ENCODE measurements around the gene PTPN6. TPM values are rescaled to one million over a fixed set of nuclear protein-coding genes. Genes with fewer than 3 reads are reported as not detected.

The PTPN6 gene
- total RNA-seq, 2 experiments from 2014 or later, result 354 to 397 TPM

GRCh38 chr12:6952121-6952862 is 1.1 kb downstream of the PTPN6 start:
- ChIA-PET POLR2A (interaction anchor here (0.6 to 20.8 kb wide), 8 partner anchors 5 to 983 kb away, joined by 3 to 1099 read pairs (median 6); partner anchors contain the start of genes C12orf57, C1RL, CDCA3 and PTPN6), CTCF (interaction anchor here (1.1 to 18.6 kb wide), 6 partner anchors 8 to 161 kb away, joined by 4 to 742 read pairs (median 12); partner anchors contain the start of genes C12orf57, LPCAT3 and RNU7-1)
- Mint-ChIP-seq H3K27ac (peak overlapping the region; percentile 98), H3K36me3 (ENCODE audit: low read depth) (peaks cover 62% of the 10 kb centered on the region), H3K27me3 (ENCODE audit: low read depth) (no peaks in the 10 kb centered on the region), H3K9me3 (ENCODE audit: insufficient read depth) (no peaks in the 10 kb centered on the region), H3K4me1 (ENCODE audit: low read depth) (peaks cover 69% of the 10 kb centered on the region), H3K4me3 (peak overlapping the region; percentile 99)
- ATAC-seq (peak; percentile 5), DNase-seq (no peak)

- no peaks in the 10 kb centered on the region for H3K27me3 Mint-ChIP-seq (ENCODE audit: low read depth)
- ChIA-PET CTCF (interaction anchor here (1.1 to 18.6 kb wide), 5 partner anchors 7 to 160 kb away, joined by 4 to 742 read pairs (median 12); partner anchors contain the start of genes C12orf57, LPCAT3 and RNU7-1), POLR2A (interaction anchor here (0.9 to 20.8 kb wide), 5 partner anchors 5 to 155 kb away, joined by 3 to 1099 read pairs (median 15); partner anchors contain the start of genes C12orf57, C1RL, PTPN6 and RNU7-1)
- H3K9me3 Mint-ChIP-seq (ENCODE audit: insufficient read depth), result no peaks in the 10 kb centered on the region
- peak overlapping the region; percentile 99 for H3K4me3 Mint-ChIP-seq
- peaks cover 68% of the 10 kb centered on the region for H3K36me3 Mint-ChIP-seq (ENCODE audit: low read depth)
- peak overlapping the region; percentile 98 for H3K27ac Mint-ChIP-seq
- DNase-seq (peak; percentile 47), ATAC-seq (no peak)
- H3K4me1 Mint-ChIP-seq (ENCODE audit: low read depth), result peaks cover 71% of the 10 kb centered on the region
Observed at GRCh38 chr12:6952863-6953441, 1.8 kb downstream of the PTPN6 start.

GRCh38 chr12:6953442-6954315 is 2.5 kb downstream of the PTPN6 start:
- peak overlapping the region; percentile 99 for H3K4me3 Mint-ChIP-seq
- ATAC-seq (peak; percentile 40), DNase-seq (peak; percentile 91)
- peaks cover 76% of the 10 kb centered on the region for H3K36me3 Mint-ChIP-seq (ENCODE audit: low read depth)
- no peaks in the 10 kb centered on the region for H3K27me3 Mint-ChIP-seq (ENCODE audit: low read depth)
- peak overlapping the region; percentile 98 for H3K27ac Mint-ChIP-seq
- ChIA-PET POLR2A (interaction anchor here (0.9 to 20.8 kb wide), 5 partner anchors 4 to 155 kb away, joined by 3 to 1099 read pairs (median 15); partner anchors contain the start of genes C12orf57, C1RL, PTPN6 and RNU7-1), CTCF (interaction anchor here (0.7 to 18.6 kb wide), 7 partner anchors 7 to 81 kb away, joined by 3 to 742 read pairs (median 12); partner anchors contain the start of genes C12orf57, PTPN6, RNU7-1 and SPSB2)
- H3K4me1 Mint-ChIP-seq (ENCODE audit: low read depth), result peaks cover 71% of the 10 kb centered on the region
- no peaks in the 10 kb centered on the region for H3K9me3 Mint-ChIP-seq (ENCODE audit: insufficient read depth)

GRCh38 chr12:6954316-6955107 is 3.4 kb downstream of the PTPN6 start:
- peaks cover 84% of the 10 kb centered on the region for H3K36me3 Mint-ChIP-seq (ENCODE audit: low read depth)
- no peaks in the 10 kb centered on the region for H3K9me3 Mint-ChIP-seq (ENCODE audit: insufficient read depth)
- ChIA-PET POLR2A (interaction anchor here (1.0 to 20.8 kb wide), 4 partner anchors 3 to 141 kb away, joined by 3 to 1099 read pairs (median 552); partner anchors contain the start of genes C12orf57, PTPN6 and RNU7-1), CTCF (interaction anchor here (0.7 to 13.3 kb wide), 5 partner anchors 9 to 82 kb away, joined by 3 to 742 read pairs (median 3); partner anchors contain the start of genes C12orf57, PTPN6, RNU7-1 and SPSB2)
- ATAC-seq (no peak), DNase-seq (peak; percentile 37)
- peak overlapping the region; percentile 99 for H3K4me3 Mint-ChIP-seq
- peaks cover 71% of the 10 kb centered on the region for H3K4me1 Mint-ChIP-seq (ENCODE audit: low read depth)
- no peaks in the 10 kb centered on the region for H3K27me3 Mint-ChIP-seq (ENCODE audit: low read depth)
- H3K27ac Mint-ChIP-seq, result peak overlapping the region; percentile 98

- peaks cover 72% of the 10 kb centered on the region for H3K4me1 Mint-ChIP-seq (ENCODE audit: low read depth)
- peak overlapping the region; percentile 98 for H3K27ac Mint-ChIP-seq
- H3K4me3 Mint-ChIP-seq, result peak overlapping the region; percentile 99
- no peaks in the 10 kb centered on the region for H3K27me3 Mint-ChIP-seq (ENCODE audit: low read depth)
- DNase-seq (no peak), ATAC-seq (no peak)
- H3K36me3 Mint-ChIP-seq (ENCODE audit: low read depth), result peaks cover 92% of the 10 kb centered on the region
- ChIA-PET POLR2A (interaction anchor here (1.0 to 20.8 kb wide), 4 partner anchors 2 to 140 kb away, joined by 3 to 1099 read pairs (median 552); partner anchors contain the start of genes C12orf57, PTPN6 and RNU7-1), CTCF (interaction anchor here (0.9 to 13.3 kb wide), 4 partner anchors 9 to 83 kb away, joined by 3 to 742 read pairs (median 4); partner anchors contain the start of genes C12orf57, PTPN6, RNU7-1 and SPSB2)
- H3K9me3 Mint-ChIP-seq (ENCODE audit: insufficient read depth), result no peaks in the 10 kb centered on the region
Observed at GRCh38 chr12:6955108-6956020, 4.2 kb downstream of the PTPN6 start.

GRCh38 chr12:6956021-6956727 is 5.0 kb downstream of the PTPN6 start:
- Mint-ChIP-seq H3K27ac (peak overlapping the region; percentile 98), H3K36me3 (ENCODE audit: low read depth) (peaks cover 98% of the 10 kb centered on the region), H3K9me3 (ENCODE audit: insufficient read depth) (no peaks in the 10 kb centered on the region), H3K4me1 (ENCODE audit: low read depth) (peaks cover 75% of the 10 kb centered on the region), H3K27me3 (ENCODE audit: low read depth) (no peaks in the 10 kb centered on the region), H3K4me3 (peak overlapping the region; percentile 99)
- no peak for ATAC-seq
- DNase-seq, result peak; percentile 50
- POLR2A ChIA-PET, result interaction anchor here (18.7 to 20.8 kb wide), 2 partner anchors 2 to 11 kb away, joined by 1099 read pairs; partner anchors contain the start of genes C12orf57, PTPN6 and RNU7-1
- CTCF ChIA-PET, result interaction anchor here (1.4 to 13.3 kb wide), 4 partner anchors 9 to 87 kb away, joined by 5 to 742 read pairs (median 11); partner anchors contain the start of genes C12orf57, PTPN6, RNU7-1 and SPSB2

GRCh38 chr12:6957151-6957701 is 6.1 kb downstream of the PTPN6 start:
- DNase-seq, result peak; percentile 61
- ChIA-PET CTCF (interaction anchor here (0.8 to 13.3 kb wide), 6 partner anchors 8 to 151 kb away, joined by 3 to 742 read pairs (median 6); partner anchors contain the start of genes C12orf57, PTPN6, RNU7-1 and SPSB2), POLR2A (interaction anchor here (1.7 to 18.7 kb wide), 4 partner anchors 12 to 89 kb away, joined by 4 to 1099 read pairs (median 14); partner anchors contain the start of genes C12orf57, PTPN6 and RNU7-1)
- Mint-ChIP-seq H3K4me1 (ENCODE audit: low read depth) (peaks cover 86% of the 10 kb centered on the region), H3K27me3 (ENCODE audit: low read depth) (no peaks in the 10 kb centered on the region), H3K36me3 (ENCODE audit: low read depth) (peaks cover 99% of the 10 kb centered on the region), H3K9me3 (ENCODE audit: insufficient read depth) (no peaks in the 10 kb centered on the region), H3K27ac (peak overlapping the region; percentile 98), H3K4me3 (peak overlapping the region; percentile 99)
- ATAC-seq, result no peak

GRCh38 chr12:6957741-6958608 is 6.8 kb downstream of the PTPN6 start:
- peaks cover 91% of the 10 kb centered on the region for H3K36me3 Mint-ChIP-seq (ENCODE audit: low read depth)
- no peaks in the 10 kb centered on the region for H3K9me3 Mint-ChIP-seq (ENCODE audit: insufficient read depth)
- H3K27me3 Mint-ChIP-seq (ENCODE audit: low read depth), result no peaks in the 10 kb centered on the region
- H3K4me3 Mint-ChIP-seq, result peak overlapping the region; percentile 99
- H3K27ac Mint-ChIP-seq, result peak overlapping the region; percentile 98
- DNase-seq (no peak), ATAC-seq (no peak)
- CTCF ChIA-PET, result interaction anchor here (0.7 to 13.3 kb wide), 8 partner anchors 8 to 155 kb away, joined by 3 to 742 read pairs (median 6); partner anchors contain the start of genes C12orf57, PTPN6, RNU7-1 and SPSB2
- POLR2A ChIA-PET, result interaction anchor here (0.9 to 18.7 kb wide), 6 partner anchors 11 to 150 kb away, joined by 3 to 1099 read pairs (median 8); partner anchors contain the start of genes C12orf57, CDCA3, PTPN6 and RNU7-1
- H3K4me1 Mint-ChIP-seq (ENCODE audit: low read depth), result peaks cover 92% of the 10 kb centered on the region
